Activated T-cell treated with anti-CD3 and anti-CD28 coated beads for 4 hours (primary cell): ENCODE measurements around the gene FERMT1.

ENCODE experiments used
- DNase-seq: peaks from one replicate; pipeline ENCODE4 v3.0.0-alpha.2; 2020

The FERMT1 gene, protein sequence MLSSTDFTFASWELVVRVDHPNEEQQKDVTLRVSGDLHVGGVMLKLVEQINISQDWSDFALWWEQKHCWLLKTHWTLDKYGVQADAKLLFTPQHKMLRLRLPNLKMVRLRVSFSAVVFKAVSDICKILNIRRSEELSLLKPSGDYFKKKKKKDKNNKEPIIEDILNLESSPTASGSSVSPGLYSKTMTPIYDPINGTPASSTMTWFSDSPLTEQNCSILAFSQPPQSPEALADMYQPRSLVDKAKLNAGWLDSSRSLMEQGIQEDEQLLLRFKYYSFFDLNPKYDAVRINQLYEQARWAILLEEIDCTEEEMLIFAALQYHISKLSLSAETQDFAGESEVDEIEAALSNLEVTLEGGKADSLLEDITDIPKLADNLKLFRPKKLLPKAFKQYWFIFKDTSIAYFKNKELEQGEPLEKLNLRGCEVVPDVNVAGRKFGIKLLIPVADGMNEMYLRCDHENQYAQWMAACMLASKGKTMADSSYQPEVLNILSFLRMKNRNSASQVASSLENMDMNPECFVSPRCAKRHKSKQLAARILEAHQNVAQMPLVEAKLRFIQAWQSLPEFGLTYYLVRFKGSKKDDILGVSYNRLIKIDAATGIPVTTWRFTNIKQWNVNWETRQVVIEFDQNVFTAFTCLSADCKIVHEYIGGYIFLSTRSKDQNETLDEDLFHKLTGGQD

DNA sequence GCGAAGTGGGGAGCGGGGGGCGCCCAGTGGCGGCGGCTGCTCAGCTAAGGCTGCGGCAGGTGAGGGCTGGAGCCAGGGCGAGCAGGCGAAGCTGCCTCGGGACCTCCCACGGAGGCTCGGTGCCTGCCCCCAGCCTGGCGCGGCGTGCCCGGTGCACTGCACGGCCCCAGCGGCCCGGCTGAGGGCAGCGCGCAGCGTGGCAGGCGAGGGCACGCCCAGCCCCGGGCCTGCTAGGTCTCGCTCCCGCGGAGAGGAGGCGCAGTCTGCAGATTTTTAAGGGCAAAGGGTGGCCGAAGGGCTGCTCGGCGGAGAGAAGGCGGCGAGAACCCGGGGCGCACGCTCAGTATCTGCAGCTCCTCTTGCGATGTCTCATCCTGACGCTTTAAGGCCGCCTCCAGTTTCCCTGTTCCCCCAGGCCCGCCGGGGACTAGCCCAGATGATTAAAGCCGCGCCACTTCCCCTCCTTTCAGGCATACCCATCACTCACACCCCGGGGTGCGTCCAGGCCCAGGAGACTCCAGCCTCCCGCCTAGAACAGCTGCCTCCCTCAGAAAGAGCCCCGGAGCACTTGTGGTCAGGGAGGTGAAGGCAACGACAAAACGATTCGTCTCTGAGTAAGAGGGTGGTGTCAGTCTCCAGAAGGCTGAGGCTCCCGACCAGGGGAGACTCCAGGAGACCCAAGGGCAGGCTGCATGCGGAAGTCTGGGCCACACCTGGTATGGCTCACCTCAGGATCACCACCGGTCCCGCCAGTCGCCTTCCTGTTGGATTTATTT, at the start of gene FERMT1:
Gene FERMT1 (minus strand): TSS at position 158 of the 776 bp plus-strand sequence. CDS start 3,476 bp downstream, outside the sequence.
- no peak for DNase-seq

DNA sequence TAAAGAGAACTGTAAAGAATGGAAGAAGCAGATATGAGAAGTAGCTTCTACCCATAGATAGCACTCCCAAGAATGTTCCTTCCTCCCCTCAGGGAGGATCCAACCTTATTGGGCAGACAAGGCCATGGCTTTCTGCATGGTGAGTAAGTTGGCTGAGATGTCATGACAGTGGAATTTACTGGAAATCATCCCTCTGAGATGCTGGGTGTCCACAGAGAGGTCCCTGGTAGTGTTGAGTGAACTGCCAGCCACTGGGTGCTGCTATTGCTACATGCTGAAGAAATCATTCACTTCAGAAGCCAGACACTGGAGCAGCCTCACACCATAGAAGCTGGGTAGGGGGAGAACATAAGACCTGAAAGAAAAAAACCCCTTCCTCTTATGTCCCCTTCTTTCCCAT, 46.4 kb upstream of the FERMT1 start:
- no peak for DNase-seq

DNA sequence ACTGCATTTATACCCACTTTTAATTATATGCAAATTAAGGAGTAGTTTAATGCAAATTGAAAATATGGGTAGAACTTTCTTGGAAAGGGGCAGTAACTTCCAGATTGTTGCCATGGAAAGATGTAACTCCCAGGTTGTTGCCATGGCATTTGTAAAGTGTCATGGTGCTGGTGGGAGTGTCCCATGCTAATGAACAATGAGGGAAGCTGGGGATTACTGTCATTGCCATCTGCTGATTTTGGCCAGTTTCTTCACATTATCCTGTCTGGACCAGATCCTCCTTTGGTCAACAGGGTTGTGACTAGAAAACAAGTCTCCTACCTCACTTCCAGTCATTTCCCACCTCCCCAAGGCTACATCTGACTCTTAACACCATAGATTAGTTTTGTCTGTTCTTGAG, 45.4 kb upstream of the FERMT1 start:
- no peak for DNase-seq

DNA sequence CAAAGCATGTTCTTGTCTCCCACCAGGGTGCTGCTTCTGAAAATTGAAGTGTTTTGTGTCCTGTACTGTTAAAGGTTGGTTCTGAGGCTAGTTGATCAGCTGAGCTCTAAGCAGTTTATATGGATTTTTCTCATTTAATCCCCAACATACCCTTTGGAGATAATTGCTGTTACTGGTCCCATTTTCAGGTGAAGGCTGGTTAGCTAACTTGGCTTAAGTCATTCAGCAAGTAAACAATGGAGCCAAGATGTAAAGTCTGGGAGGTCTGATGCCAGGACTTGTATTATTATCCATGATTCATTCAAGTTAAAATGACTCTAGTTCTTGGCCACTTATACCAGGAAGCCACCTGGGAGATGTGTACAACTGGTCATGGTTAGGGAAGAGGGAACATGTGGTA, 42.5 kb upstream of the FERMT1 start:
- DNase-seq, result no peak

DNA sequence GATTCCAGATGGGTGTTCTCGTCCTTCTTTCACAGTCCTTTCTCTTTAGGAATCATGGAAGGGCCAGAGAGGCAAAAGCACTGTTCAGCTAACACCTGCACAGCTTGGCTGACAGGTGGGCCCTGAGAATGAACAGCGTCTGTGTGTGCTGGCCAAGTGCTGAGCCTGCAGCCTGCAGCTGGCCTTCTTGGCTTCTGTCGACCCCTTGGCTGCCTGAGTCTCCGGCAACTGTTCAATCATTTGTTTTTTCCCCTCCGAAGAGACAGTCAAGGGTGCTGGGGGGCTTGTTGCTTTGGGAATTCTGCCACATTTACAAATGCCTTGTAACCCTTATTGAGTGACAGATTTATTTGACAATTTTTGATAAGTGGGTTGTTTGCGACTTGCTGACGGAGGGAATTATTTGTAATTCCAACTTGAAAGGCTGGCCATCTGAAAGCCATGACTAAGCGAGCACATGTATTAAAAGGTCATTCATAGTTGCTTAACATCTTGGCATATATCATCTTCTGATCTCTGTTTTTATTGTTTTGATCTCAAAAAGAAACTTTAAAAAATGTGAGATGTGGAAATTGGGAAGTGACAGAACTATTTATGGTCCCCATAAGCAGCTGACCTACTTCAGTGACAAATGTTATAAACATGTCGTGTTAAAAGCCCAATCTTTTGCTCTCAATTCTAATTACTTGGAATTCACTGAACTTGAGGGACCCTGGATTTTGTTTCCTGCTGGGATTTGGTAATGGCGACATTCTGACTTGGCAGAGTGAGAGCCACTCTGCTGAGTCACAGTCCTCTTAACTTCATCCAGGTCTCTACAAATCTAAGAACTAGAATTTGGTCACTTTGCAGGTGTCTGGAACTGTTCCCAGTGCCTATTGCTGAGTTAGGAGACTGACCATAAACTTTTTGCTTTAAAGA, 41.9 kb upstream of the FERMT1 start:
- no peak for DNase-seq

DNA sequence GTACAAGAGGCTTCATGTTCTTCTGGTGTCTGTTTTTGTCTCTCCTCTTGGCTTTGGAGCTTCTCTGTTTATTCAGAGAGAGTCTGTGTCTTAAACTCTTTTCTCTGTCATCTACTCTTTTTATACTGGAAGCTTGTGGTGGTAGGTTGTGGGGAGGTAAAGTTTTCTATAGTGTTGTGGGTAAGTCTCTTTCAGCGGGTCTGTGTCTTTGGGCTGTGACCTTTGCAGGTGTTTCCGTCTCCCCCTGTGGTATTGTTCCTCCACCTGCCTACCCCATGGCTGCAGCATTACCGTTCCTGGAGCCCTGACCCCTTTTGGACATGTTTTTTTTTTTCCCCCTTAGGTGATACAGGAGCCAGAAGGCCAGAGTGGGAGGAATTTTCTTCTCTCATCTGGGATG, 37.9 kb upstream of the FERMT1 start:
- no peak for DNase-seq

DNA sequence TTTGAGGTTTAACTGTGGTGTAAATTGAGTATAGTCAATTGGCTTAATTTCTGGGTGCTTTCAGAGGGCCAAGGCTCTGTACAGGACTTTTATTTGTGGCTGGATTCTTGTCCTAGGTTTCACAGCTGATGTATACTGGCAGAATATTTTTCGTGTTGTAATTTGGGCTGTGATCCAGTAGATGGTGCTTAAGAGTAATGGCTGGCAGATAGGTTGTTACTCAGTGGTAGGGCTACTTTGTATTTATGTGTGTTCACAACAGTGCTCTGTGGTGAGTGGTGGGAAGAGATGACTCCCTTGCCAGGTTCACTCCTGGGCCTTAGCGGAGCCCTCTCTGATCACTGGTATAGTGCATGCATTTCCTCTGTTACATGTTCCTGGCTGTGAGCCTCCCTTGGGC, 34.5 kb upstream of the FERMT1 start:
- no peak for DNase-seq

DNA sequence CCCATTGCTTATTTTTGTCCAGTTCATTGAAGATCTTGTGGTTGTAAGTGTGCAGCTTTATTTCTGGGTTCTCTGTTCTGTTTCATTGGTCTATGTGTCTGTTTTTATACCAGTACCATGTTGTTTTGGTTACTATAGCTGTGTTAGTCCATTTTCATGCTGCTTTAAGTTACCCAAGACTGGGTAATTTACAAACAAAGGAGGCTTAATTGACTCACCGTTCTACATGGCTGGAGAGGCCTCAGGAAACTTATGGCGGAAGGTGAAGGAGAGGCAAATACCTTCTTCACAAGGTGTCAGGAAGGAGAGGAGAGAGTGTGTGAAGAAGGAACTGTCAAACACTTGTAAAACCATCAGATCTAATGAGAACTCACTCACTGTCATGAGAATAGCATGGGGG, 29.9 kb upstream of the FERMT1 start:
- no peak for DNase-seq

DNA sequence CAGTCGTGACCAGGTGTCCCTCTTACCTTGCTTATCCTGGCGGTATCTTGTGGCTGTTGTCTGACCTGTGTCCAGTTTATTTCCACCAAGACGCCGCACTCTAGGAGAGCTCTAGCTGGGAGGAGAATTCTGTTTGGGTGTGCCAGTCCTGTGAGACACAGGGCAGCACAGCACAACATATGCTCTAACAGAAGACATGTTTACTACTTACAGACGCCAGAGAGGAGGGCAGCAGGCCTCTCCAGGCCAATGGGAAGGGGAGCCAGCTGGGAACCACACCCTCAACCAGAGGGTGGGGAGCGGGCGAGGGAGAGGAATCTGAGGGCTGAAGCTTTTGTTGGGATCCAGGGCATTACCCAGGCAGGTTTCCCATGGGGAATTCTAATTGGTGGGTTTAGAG, 25.2 kb upstream of the FERMT1 start:
- no peak for DNase-seq

DNA sequence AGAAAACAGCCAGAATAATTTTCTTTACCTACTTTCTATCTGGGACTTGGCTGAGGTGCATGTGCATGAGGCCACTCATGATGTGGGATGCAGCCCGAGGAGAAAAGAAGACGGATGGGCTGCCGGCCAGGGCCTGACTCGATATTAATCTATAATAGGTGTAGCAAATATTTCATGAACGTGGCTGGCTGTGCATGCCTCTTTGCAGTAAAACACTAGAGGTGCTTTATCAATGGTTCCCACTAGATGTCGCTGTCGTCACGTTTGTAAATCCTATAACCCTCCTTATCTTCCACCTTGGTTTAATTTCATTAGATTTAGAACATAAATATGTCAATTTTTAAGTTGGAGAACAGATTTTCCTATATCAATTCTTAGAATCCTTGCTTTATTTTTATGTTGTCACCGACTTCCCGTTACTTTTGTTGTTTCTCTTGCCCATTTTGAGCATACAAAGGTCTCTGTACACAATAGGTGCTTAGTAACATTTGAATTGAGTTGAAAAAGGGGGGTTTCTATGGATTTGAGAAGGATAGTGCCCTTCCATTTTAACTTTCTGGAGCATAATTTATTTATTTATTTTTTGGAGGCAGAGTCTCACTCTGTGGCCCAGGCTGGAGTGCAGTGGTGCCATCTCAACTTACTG, 19.6 kb upstream of the FERMT1 start:
- DNase-seq, result peak; percentile 33

DNA sequence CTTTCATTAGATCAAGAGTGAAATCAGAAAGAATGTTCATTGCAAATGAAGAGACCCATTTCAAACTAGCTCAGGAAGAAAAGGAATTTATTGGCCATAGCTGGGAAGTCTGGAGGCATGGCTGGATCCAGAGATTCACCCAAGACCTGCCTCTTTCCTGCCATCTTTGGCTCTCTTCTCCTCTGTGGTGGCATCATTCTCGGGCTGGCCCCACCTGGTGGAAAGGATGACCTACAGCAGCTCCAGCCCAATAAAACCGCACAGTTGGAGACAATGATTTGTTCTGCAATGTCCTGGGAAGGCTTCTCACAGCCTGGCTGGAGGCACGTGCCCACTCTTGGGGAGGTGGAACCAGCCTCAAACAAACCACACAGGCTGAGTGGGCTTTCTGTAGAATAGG, 18.1 kb upstream of the FERMT1 start:
- DNase-seq, result no peak

DNA sequence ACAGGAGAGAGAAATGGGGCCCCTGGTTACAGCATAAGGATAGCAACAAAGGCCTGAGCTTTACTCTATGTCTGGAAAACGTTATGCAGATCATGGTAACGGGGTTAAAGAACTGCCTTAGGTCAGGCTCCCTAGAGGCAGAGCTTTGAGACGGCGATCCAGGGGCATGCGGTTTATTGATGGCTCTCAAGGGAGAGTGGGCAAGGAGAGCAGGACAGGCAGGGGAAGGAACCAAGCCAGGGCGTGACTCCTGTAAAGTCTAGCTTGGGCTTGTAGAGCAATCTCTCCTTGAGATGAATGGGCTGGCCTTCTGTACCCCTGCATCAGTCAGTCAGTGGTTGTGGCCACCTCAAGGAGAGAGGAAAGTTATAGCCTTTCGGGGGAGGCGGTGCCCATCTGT, 12.5 kb upstream of the FERMT1 start:
- no peak for DNase-seq

DNA sequence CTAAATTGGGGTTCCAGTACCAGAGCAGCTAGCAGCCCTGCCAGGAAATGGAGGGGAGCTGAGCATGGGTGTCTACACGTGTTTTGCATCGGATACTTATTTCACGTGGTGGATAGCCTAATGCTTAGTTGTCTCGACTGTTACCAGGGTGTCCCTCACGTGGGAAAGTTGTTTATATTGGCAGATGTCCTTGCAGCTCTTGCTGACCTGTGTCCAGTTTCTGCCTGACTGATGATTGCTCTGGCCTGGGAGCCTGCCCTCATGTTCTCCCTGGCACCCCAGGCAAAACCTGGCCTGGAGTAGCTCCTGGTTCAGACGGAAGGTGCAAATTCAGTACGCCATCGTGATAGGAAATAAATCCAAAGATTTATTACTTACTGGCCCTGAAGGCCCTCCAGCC, 11.8 kb upstream of the FERMT1 start:
- no peak for DNase-seq

DNA sequence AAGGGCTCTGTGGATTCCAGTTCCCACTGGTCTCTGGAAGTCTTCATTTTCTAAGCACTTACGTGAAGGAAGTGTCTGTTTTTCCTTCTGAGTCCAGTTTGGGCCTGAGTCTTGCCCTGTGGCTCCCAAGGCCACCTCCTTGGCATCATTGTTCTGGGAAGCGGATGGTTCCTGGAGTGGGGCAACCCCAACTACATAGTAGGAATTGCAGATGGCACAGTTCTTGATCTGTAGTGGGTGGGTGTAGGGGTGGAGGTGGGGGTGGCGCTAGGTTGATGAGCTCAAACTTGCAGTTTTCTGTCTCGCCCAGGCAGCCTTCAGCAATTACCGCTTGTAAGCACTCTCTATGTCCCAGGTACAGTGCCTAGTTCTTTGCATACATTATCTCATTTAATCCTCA, 7.2 kb upstream of the FERMT1 start:
- no peak for DNase-seq

DNA sequence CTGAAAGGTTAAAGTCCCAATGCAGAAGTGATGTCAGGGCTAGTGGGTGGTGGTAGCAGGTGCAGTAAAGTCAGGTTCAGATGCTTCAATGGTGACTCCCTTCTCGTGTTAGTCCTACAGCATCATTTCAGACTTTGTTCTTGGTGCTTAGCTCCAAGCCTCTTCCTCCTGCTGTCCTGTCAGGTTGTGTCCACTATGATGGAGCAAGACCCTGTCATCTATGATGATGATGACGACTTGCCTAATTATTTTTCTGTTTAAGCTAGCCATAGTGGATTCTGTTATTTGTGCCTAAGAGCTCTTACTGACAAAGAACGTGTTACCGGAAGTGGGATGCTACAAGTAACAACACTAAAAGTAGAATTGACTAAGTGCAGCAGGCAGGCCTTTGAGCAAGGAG, 5.0 kb upstream of the FERMT1 start:
- no peak for DNase-seq

DNA sequence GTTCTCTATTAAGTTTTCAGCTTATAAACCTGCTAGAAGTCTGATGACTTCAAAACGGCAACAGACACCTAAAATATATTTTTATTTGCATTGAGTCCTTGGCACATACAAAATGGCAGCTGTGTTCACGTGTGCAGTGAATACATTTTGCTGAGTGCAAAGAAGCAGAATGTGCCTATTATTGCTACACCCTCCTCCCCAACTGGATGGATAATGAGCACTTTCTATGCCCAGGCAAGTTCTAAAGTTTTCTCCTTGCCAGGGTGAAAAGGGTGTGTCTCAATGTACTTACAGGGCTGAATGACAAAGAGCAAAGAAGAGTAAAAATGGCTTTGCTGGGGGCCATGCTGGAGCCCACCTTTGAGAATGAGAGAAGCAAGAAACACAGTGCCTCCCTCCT, 4.0 kb upstream of the FERMT1 start:
- no peak for DNase-seq

DNA sequence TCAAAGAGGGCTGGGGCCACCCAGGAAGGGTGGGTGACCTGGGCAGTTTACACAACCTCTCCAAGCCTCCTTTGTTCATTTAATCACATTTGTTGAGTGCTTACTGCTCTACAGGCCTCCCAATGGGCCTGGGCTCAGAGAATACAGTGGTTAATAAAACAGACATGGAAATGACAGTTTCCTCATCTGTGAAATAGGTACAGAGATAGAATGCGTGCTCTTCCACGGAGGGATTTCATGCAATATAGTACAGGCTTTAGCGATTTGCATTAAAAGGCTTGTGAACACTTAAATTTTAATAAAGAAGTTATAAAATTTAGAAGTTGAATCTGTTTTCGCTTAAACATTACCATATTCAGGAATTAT, 802 bp upstream of the FERMT1 start:
- no peak for DNase-seq

DNA sequence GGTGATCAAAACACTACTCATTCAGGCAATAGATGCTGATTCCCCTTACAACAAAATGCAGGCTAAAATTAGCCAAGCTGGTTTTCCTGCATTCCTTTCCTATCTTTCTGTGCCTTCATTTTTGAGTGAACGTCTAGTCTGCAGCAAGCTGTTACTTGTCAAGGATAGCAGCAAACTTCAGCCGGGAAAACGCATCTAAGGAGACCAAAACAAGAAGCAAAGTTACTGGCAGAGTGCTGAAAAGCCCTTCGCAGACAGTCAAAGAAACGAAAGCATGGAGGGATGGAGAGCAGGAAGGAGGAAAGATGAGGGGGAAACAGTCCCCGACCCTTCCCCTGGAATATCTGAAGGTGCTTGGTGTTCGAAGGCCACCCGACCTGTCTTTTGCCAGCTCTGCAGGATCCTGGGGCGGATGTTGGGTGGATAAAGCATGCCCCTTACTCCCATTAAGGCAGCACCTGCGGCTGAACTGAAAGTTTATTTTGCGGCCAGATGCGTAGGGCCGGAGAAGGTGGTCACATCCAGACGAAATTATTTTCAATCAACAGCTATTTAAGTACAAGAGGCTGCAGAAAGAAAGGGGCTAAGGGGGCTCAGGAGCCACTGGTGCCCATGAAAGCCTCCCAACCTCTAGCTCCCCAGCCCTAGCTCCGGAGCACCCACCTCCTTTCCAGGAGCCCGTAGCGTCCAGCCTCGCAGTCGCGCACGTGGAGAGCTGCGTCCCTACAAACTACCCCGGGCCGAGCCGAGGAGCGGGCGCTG, 538 bp downstream of the FERMT1 start:
- no peak for DNase-seq

DNA sequence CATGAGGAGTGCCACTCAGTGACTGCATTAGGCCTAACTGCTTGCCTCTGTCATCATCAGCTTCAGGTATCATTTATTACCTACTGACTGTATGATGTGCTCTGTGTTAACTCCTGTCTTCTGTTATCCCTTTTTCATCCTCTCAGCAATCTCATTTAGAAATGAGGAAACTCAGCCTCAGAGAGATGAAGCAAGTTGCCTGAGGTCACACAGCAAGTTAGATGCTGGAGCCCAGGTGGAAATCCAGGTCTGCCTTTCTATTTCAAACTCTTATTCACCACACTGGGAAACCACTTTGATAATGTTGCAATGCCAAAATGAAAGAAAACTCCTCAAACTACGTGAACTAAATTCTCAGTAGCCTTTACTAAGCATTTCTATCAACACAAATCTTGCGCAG, 1.3 kb downstream of the FERMT1 start:
- no peak for DNase-seq

DNA sequence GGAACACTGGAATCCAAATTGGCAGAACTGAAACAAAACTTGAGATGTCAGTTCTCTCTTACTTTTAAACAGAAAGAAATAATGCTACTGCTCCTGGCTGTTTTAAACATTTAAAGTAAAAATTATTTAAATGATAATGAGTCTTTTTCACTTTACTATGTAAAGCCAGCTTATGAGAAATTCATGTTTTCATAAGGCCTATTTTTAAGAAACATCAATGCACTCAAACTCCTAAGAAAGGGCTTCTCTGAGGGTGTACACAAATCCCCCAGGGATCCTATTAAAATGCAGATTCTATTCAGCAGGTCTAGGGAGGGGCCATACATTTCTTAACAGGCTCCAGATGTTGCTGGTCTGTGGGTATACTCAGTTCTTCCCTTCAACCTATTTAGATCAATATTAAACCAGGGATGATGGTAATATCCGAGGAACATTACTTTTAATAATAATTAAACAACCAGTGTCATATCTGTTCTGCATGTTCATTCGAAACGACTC, 2.3 kb downstream of the FERMT1 start:
- no peak for DNase-seq

DNA sequence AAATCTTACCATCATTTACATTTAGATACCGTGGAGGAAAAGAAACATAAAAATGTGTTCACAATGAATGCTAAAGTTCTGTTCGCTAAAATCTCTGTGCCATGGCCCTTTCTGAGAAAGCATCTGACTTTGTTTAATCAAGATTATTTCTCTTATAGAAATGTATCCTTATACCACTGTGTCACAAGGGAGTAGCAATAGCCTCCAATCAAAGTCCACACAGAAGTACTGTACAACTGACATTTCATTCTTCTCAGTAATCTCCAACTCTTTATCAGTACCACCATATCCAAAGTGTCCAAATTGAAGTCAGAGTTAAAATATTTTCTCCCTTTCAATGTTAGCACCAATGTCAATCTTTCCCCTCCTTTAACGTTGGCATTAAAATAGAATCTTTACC, 6.1 kb downstream of the FERMT1 start:
- no peak for DNase-seq
